Mucosa of descending colon (tissue), 3 donors: ENCODE results near the gene CHAD. TPM values are rescaled to one million over a fixed set of nuclear protein-coding genes. Genes with fewer than 3 reads are reported as not detected.

ENCODE experiments used
- ATAC-seq: fragments of 200-7000 bp; cut with Tn5 transposase; one replicate; pipeline ENCODE4 v1.9.1; 2020; ENCODE audit warnings: mild to moderate bottlenecking, moderate library complexity
- DNase-seq, 3 donors: peaks; one replicate each; pipeline ENCODE4 v3.0.0-alpha.2; 2020
- H3K36me3 ChIP-seq: fragments of 200-600 bp; one replicate; pipeline ENCODE4 v1.8.0; 2021; ENCODE audit warnings: low read depth, mild to moderate bottlenecking
- H3K4me1 ChIP-seq: fragments of 200-600 bp; one replicate; pipeline ENCODE4 v1.8.0; 2021; ENCODE audit warnings: low read depth, mild to moderate bottlenecking
- H3K4me3 ChIP-seq: fragments of 200-600 bp; one replicate; pipeline ENCODE4 v1.8.0; 2021; ENCODE audit warnings: mild to moderate bottlenecking
- H3K9me3 ChIP-seq: fragments of 200-600 bp; one replicate; pipeline ENCODE4 v1.8.0; 2021; ENCODE audit warnings: mild to moderate bottlenecking
- intact Hi-C, 2 donors: fragments of 100-400 bp; cut with DNase I in 1 of 2; cut with micrococcal nuclease in 1 of 2; formaldehyde crosslinking; loops; one replicate each; pipeline versions ENCODE4 v1.11.0 to v1.11.1; 2022; cut with DNase I, micrococcal nuclease
- total RNA-seq, 3 donors: library from RNA; stranded (reverse); fragmentation: NEBNext Ultra II Directional in 2 of 3; extraction: Animal tissue kit (Norgen Biotek cat#: 25700) in 2 of 3; gene quantifications; one replicate each; pipeline versions ENCODE4 v1.2.1 to v1.2.4, GENCODE V29; 2021 to 2023
- TF ChIP-seq, protein P1 (sequence below): fragments of 200-600 bp; IDR thresholded peaks from one replicate; pipeline ENCODE4 v1.8.0; 2022; ENCODE audit warnings: antibody characterized with exemption, mild to moderate bottlenecking
- donor health status: DM: no; HTN: no; CAD: no; lungs with moderate emphysema.
- donor health status: DM: no; HTN: no; CAD: no.
- donor health status: DM: no; HTN: yes; CAD: no.

The CHAD gene
- total RNA-seq, 3 donors from 2014 or later, result 4.6 to 15.3 (median 5.8) TPM

- no peak for ATAC-seq
- intact Hi-C loops, result loop anchor here (10.0 kb wide), 2 partner anchors 62 to 118 kb away; partner anchors contain the start of gene SPATA20 (in 1 of the 2)
- TF ChIP-seq, protein P1, sequence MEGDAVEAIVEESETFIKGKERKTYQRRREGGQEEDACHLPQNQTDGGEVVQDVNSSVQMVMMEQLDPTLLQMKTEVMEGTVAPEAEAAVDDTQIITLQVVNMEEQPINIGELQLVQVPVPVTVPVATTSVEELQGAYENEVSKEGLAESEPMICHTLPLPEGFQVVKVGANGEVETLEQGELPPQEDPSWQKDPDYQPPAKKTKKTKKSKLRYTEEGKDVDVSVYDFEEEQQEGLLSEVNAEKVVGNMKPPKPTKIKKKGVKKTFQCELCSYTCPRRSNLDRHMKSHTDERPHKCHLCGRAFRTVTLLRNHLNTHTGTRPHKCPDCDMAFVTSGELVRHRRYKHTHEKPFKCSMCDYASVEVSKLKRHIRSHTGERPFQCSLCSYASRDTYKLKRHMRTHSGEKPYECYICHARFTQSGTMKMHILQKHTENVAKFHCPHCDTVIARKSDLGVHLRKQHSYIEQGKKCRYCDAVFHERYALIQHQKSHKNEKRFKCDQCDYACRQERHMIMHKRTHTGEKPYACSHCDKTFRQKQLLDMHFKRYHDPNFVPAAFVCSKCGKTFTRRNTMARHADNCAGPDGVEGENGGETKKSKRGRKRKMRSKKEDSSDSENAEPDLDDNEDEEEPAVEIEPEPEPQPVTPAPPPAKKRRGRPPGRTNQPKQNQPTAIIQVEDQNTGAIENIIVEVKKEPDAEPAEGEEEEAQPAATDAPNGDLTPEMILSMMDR, result no peak
- H3K9me3 ChIP-seq, result no peaks in the 10 kb centered on the region
- H3K4me1 ChIP-seq, result peaks cover 13% of the 10 kb centered on the region
- no peak overlapping the region for H3K4me3 ChIP-seq
- DNase-seq, result peak in 2 of 3 donors; percentile 26 to 49
- no peaks in the 10 kb centered on the region for H3K36me3 ChIP-seq
These were observed 14.6 kb upstream of the CHAD start for GRCh38 chr17:50483266-50483665.

DNA sequence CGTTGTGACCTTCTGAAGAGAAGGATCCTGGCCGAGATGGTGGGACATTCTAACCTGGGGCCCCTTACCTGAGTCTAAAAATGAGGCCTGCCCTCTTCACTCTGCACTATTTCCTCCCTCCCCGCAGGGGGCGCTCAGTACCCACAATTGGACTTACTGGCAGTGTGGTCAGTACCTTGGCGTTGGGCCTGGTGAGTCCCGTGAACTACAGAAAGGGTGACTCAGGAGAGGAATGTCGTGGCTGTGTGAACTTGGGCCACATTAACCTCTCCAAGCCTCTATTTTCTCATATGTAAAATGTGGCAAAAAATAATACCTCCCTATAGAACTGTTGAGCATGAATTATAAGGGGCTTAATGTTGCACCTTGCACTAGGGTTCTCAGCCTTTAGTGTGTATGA is 13.8 kb upstream of the CHAD start:
- no peak overlapping the region for H3K4me3 ChIP-seq
- TF ChIP-seq, protein P1, result peak; percentile 77
- DNase-seq, result peak; percentile 91 to 94 (median 92)
- intact Hi-C loops, result loop anchor here (10.0 kb wide), 2 partner anchors 62 to 118 kb away; partner anchors contain the start of gene SPATA20 (in 1 of the 2)
- ATAC-seq, result peak; percentile 72
- no peaks in the 10 kb centered on the region for H3K9me3 ChIP-seq
- no peaks in the 10 kb centered on the region for H3K36me3 ChIP-seq
- peaks cover 19% of the 10 kb centered on the region for H3K4me1 ChIP-seq

GRCh38 chr17:50482110-50482509 is 13.4 kb upstream of the CHAD start:
- Histone ChIP-seq H3K4me3 (no peak overlapping the region), H3K4me1 (peaks cover 19% of the 10 kb centered on the region), H3K36me3 (no peaks in the 10 kb centered on the region), H3K9me3 (no peaks in the 10 kb centered on the region)
- ATAC-seq (no peak), DNase-seq (peak in 2 of 3 donors; percentile 49 to 60)
- intact Hi-C loops, result loop anchor here (10.0 kb wide), 2 partner anchors 63 to 117 kb away; partner anchors contain the start of gene SPATA20 (in 1 of the 2)
- TF ChIP-seq, protein P1, result no peak

DNA sequence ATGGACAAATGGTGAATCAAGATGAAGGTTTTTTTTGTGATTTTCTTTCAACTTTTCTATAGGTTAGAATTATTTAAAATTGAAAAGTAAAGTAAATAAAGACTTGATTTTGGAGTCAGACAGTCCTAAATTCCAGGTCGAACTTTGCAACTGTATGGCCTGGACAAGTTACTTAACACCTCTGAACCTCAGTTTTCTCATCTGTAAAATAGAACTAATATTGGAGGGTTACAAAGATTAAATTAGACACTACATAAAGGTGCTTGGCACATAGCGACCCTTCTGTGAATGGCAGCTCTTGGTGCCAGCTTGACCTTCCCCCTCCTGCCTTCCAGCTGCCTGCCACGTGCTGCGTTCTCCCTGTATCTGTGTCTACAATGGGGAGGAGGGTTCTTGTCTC is 13.0 kb upstream of the CHAD start:
- H3K4me1 ChIP-seq, result peaks cover 22% of the 10 kb centered on the region
- no peaks in the 10 kb centered on the region for H3K36me3 ChIP-seq
- intact Hi-C loops, result loop anchor here (10.0 kb wide), 2 partner anchors 63 to 117 kb away; partner anchors contain the start of gene SPATA20 (in 1 of the 2)
- no peak for ATAC-seq
- no peak for DNase-seq
- H3K4me3 ChIP-seq, result no peak overlapping the region
- no peaks in the 10 kb centered on the region for H3K9me3 ChIP-seq
- TF ChIP-seq, protein P1, result no peak

DNA sequence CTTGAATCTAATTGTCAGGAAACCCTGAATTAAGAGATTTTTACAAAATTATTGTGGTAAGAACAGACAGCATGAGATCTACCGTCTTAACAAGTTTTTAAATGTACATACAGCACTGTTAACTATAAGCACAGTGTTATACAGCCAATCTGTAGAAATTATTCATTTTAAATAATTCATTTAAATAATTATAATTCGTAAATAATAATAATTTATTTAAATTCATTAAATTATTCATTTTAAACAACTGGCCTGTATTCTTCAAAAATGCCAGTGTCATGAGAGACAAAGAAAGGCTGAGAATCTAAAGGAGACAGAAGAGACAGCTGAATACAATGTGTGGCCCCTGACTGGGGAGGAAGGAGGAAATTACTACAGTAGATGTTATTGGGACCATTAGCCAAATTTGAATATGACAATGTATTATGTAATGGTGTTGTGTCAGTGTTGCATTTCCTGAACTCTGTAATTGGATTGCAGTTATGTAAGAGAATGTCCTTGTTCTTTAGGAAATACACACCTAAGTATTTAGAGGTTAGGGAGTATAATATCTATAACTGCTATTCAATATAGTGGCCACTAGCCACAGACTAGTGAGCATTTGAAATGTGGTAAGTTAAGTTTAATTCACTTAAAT is 12.3 kb upstream of the CHAD start:
- Histone ChIP-seq H3K9me3 (no peaks in the 10 kb centered on the region), H3K4me3 (no peak overlapping the region), H3K4me1 (peaks cover 24% of the 10 kb centered on the region), H3K36me3 (no peaks in the 10 kb centered on the region)
- intact Hi-C loops, result loop anchor here (10.0 kb wide), 2 partner anchors 64 to 116 kb away; partner anchors contain the start of gene SPATA20 (in 1 of the 2)
- DNase-seq (no peak), ATAC-seq (no peak)
- TF ChIP-seq, protein P1, result no peak
